A549 (cell line): ENCODE results near the gene THADA.

Source experiments
- BHLHE40 ChIP-seq: IDR thresholded peaks from 2 replicates; pipeline ENCODE4 v1.6.1; 2012; ENCODE audit warnings: low read depth, low read length, inconsistent platforms
- CEBPB ChIP-seq, 2 experiments: fragments of >200 bp in 1 of 2; sonication (Bioruptor Twin) in 1 of 2; formaldehyde crosslinking in 1 of 2; IDR thresholded peaks; 2 replicates each; pipeline ENCODE4 v1.6.1; 2012 to 2016
- CTCF ChIP-seq: fragments of >200 bp; sonication (Bioruptor Twin); formaldehyde crosslinking; IDR thresholded peaks from 3 replicates; pipeline ENCODE4 v1.5.1; 2016
- ESRRA ChIP-seq: fragments of 150-350 bp; IDR thresholded peaks from 2 replicates; pipeline ENCODE4 v1.6.1; 2014; ENCODE audit warnings: mild to moderate bottlenecking, low read length, borderline replicate concordance
- FOXS1 ChIP-seq: fragments of 250-450 bp; sonication (Bioruptor Pico); IDR thresholded peaks from 2 replicates; pipeline ENCODE4 v1.5.0; 2020; ENCODE audit warnings: mild to moderate bottlenecking, moderate library complexity
- JUN ChIP-seq, 2 experiments: fragments of >200 bp; sonication (Bioruptor Twin); formaldehyde crosslinking; IDR thresholded peaks; 2 replicates in 1 of 2; 3 replicates in 1 of 2; pipeline ENCODE4 v1.6.1; 2016 to 2017
- MAFK ChIP-seq: fragments of 450-650 bp; IDR thresholded peaks from 2 replicates; pipeline ENCODE4 v1.6.1; 2014; ENCODE audit not compliant: partially characterized antibody
- MYC ChIP-seq: IDR thresholded peaks from 2 replicates; pipeline ENCODE4 v1.6.1; 2012; ENCODE audit warnings: mild to moderate bottlenecking, inconsistent platforms, low read length, improper control_type of control experiment, borderline replicate concordance
- PBX3 ChIP-seq: IDR thresholded peaks from 2 replicates; pipeline ENCODE4 v1.6.1; 2012
- POLR2A ChIP-seq: IDR thresholded peaks from 2 replicates; pipeline ENCODE4 v1.6.1; 2012; ENCODE audit warnings: mild to moderate bottlenecking, low read length
- RARB ChIP-seq: fragments of 250-450 bp; sonication (Bioruptor Pico); IDR thresholded peaks from 2 replicates; pipeline ENCODE4 v1.8.0; 2021; ENCODE audit warnings: mild to moderate bottlenecking, moderate library complexity
- USF2 ChIP-seq: fragments of 450-650 bp; IDR thresholded peaks from 2 replicates; pipeline ENCODE4 v1.6.1; 2014; ENCODE audit warnings: antibody characterized with exemption

- no peak for TF ChIP-seq CTCF
- no peak for TF ChIP-seq MAFK
- TF ChIP-seq JUN (IDR thresholded peaks at IDR 0.05), result no peak
- no peak for TF ChIP-seq USF2
- no peak for TF ChIP-seq ESRRA
- no peak for TF ChIP-seq CEBPB (IDR thresholded peaks at IDR 0.05)
- no peak for TF ChIP-seq BHLHE40
- no peak for TF ChIP-seq MYC
- no peak for TF ChIP-seq POLR2A
- TF ChIP-seq PBX3, result no peak
- no peak for TF ChIP-seq FOXS1 (CRISPR knock-in tag)
- no peak for TF ChIP-seq RARB (CRISPR knock-in tag)
These were observed 198.4 kb downstream of the THADA start for GRCh38 chr2:43397411-43397810.
